HepG2 (cell line): ENCODE measurements around the gene TBC1D16. TPM values are rescaled to one million over a fixed set of nuclear protein-coding genes. Genes with fewer than 3 reads are reported as not detected.

Source experiments
- MTA1 ChIP-seq: sonication (generic); formaldehyde crosslinking; IDR thresholded peaks from 2 replicates; pipeline ENCODE4 v1.4.0; 2020; ENCODE audit warnings: missing genetic modification reagents, mild to moderate bottlenecking, borderline replicate concordance
- SPEN ChIP-seq: sonication (generic); formaldehyde crosslinking; IDR thresholded peaks from 2 replicates; pipeline ENCODE4 v1.5.1; 2020; ENCODE audit warnings: low read depth, mild to moderate bottlenecking, missing genetic modification reagents
- ZNF558 ChIP-seq: sonication (generic); formaldehyde crosslinking; IDR thresholded peaks from 2 replicates; pipeline ENCODE4 v1.9.0; 2022; ENCODE audit warnings: mild to moderate bottlenecking, missing genetic modification reagents, borderline replicate concordance
- ZNF567 ChIP-seq: sonication (generic); formaldehyde crosslinking; IDR thresholded peaks from 2 replicates; pipeline ENCODE4 v1.8.1; 2023; ENCODE audit warnings: mild to moderate bottlenecking, missing genetic modification reagents, borderline replicate concordance
- ZNF891 ChIP-seq: sonication (generic); formaldehyde crosslinking; IDR thresholded peaks from 2 replicates; pipeline ENCODE4 v1.5.0; 2020; ENCODE audit warnings: mild to moderate bottlenecking, missing genetic modification reagents
- polyA plus RNA-seq, 8 experiments: library from polyadenylated mRNA; depleted of rRNA in 3 of 8; stranded (reverse) in 7 of 8; unstranded in 1 of 8; fragments of >200 nt; fragmentation: Illumina TruSeq in 4 of 8; extraction: Trizol in 4 of 8; gene quantifications; 2 replicates each; pipeline versions ENCODE4 v1.2.1 to v1.2.3, GENCODE V29; 2011 to 2016; ENCODE audit warnings: low read depth in 4 of 8, missing spikeins in 1 of 8, mixed read lengths in 1 of 8; ENCODE audit not compliant: insufficient read depth in 1 of 8
- total RNA-seq, 5 experiments: library from RNA; depleted of rRNA; stranded (reverse); fragments of >200 nt; fragmentation: Illumina TruSeq; extraction: Trizol; gene quantifications; 2 replicates each; pipeline ENCODE4 v1.2.3, GENCODE V29; 2016; ENCODE audit warnings: low read depth in 1 of 5
- TF ChIP-seq, protein P1 (sequence below): sonication (generic); formaldehyde crosslinking; IDR thresholded peaks from 2 replicates; pipeline ENCODE4 v1.5.0; 2020; ENCODE audit warnings: missing genetic modification reagents
- TF ChIP-seq, protein P2 (sequence below): IDR thresholded peaks from 2 replicates; pipeline ENCODE4 v1.6.1; 2016; ENCODE audit warnings: missing biosample characterization, missing genetic modification reagents, low read depth
- TF ChIP-seq, protein P3 (sequence below): fragments of 450-650 bp; IDR thresholded peaks from 2 replicates; pipeline ENCODE4 v1.6.1; 2016
- TF ChIP-seq, protein P4 (sequence below): sonication (generic); formaldehyde crosslinking; IDR thresholded peaks from 2 replicates; pipeline ENCODE4 v1.4.0; 2020; ENCODE audit warnings: mild to moderate bottlenecking, missing genetic modification reagents
- TF ChIP-seq, protein P5 (sequence below): sonication (generic); formaldehyde crosslinking; IDR thresholded peaks from 2 replicates; pipeline ENCODE4 v1.4.0; 2020; ENCODE audit warnings: missing genetic modification reagents
- TF ChIP-seq, protein P6 (sequence below): sonication (generic); formaldehyde crosslinking; IDR thresholded peaks from 2 replicates; pipeline ENCODE4 v1.5.1; 2020; ENCODE audit warnings: mild to moderate bottlenecking, missing genetic modification reagents, moderate library complexity
- TF ChIP-seq, protein P7 (sequence below): sonication (generic); formaldehyde crosslinking; IDR thresholded peaks from 2 replicates; pipeline ENCODE4 v1.8.1; 2023; ENCODE audit warnings: mild to moderate bottlenecking, moderate library complexity, missing genetic modification reagents

TBC1D16 gene
- total and polyA plus RNA-seq, 2 of the 13 experiments (the other 11 are each of a cell fraction or from before 2014, with no cell fraction given): 14.9 to 24.9 TPM

DNA sequence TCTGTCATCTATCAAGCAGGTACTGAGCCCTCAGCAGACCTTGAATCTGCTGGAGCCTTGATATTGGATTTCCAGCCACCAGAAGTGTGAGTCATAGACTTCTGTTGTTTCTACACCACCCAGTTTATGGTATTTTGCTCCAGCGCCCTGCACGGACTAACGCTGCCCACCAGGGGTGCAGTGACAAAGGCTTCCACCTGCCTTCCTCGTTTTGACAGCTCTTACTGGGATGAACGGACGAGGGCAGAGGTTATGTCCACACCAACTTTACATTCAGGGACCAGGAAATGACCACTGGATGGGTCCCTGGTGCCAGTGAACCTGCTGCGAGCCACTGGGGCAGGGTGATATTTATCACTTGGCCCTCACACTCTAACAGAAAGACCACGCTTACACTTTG, 129.8 kb downstream of the TBC1D16 start (continued):
- TF ChIP-seq, protein P1, sequence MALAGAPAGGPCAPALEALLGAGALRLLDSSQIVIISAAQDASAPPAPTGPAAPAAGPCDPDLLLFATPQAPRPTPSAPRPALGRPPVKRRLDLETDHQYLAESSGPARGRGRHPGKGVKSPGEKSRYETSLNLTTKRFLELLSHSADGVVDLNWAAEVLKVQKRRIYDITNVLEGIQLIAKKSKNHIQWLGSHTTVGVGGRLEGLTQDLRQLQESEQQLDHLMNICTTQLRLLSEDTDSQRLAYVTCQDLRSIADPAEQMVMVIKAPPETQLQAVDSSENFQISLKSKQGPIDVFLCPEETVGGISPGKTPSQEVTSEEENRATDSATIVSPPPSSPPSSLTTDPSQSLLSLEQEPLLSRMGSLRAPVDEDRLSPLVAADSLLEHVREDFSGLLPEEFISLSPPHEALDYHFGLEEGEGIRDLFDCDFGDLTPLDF: no peak
- TF ChIP-seq, protein P2, sequence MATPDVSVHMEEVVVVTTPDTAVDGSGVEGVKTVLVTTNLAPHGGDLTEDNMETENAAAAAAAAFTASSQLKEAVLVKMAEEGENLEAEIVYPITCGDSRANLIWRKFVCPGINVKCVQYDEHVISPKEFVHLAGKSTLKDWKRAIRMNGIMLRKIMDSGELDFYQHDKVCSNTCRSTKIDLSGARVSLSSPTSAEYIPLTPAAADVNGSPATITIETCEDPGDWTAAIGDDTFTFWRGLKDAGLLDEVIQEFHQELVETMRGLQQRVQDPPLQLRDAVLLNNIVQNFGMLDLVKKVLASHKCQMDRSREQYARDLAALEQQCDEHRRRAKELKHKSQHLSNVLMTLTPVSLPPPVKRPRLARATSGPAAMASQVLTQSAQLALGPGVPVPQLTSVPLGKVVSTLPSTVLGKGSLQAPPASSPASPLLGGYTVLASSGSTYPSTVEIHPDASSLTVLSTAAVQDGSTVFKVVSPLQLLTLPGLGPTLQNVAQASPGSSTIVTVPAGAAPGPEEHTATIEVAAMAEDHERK (CRISPR knock-in tag): no peak
- TF ChIP-seq, protein P3, sequence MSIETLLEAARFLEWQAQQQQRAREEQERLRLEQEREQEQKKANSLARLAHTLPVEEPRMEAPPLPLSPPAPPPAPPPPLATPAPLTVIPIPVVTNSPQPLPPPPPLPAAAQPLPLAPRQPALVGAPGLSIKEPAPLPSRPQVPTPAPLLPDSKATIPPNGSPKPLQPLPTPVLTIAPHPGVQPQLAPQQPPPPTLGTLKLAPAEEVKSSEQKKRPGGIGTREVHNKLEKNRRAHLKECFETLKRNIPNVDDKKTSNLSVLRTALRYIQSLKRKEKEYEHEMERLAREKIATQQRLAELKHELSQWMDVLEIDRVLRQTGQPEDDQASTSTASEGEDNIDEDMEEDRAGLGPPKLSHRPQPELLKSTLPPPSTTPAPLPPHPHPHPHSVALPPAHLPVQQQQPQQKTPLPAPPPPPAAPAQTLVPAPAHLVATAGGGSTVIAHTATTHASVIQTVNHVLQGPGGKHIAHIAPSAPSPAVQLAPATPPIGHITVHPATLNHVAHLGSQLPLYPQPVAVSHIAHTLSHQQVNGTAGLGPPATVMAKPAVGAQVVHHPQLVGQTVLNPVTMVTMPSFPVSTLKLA: peak; percentile 35; the same call in 1 of the 2 replicates
- TF ChIP-seq ZNF891 (CRISPR knock-in tag) (peak; percentile 66; the same call in 1 of the 2 replicates), ZNF567 (CRISPR knock-in tag) (peak; percentile 85; the same call in 1 of the 2 replicates), ZNF558 (CRISPR knock-in tag) (no peak), SPEN (CRISPR knock-in tag) (peak; percentile 55; the same call in 1 of the 2 replicates), MTA1 (CRISPR knock-in tag) (no peak)
- TF ChIP-seq, protein P4, sequence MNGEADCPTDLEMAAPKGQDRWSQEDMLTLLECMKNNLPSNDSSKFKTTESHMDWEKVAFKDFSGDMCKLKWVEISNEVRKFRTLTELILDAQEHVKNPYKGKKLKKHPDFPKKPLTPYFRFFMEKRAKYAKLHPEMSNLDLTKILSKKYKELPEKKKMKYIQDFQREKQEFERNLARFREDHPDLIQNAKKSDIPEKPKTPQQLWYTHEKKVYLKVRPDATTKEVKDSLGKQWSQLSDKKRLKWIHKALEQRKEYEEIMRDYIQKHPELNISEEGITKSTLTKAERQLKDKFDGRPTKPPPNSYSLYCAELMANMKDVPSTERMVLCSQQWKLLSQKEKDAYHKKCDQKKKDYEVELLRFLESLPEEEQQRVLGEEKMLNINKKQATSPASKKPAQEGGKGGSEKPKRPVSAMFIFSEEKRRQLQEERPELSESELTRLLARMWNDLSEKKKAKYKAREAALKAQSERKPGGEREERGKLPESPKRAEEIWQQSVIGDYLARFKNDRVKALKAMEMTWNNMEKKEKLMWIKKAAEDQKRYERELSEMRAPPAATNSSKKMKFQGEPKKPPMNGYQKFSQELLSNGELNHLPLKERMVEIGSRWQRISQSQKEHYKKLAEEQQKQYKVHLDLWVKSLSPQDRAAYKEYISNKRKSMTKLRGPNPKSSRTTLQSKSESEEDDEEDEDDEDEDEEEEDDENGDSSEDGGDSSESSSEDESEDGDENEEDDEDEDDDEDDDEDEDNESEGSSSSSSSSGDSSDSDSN (CRISPR knock-in tag): peak; percentile 79
- TF ChIP-seq, protein P5, sequence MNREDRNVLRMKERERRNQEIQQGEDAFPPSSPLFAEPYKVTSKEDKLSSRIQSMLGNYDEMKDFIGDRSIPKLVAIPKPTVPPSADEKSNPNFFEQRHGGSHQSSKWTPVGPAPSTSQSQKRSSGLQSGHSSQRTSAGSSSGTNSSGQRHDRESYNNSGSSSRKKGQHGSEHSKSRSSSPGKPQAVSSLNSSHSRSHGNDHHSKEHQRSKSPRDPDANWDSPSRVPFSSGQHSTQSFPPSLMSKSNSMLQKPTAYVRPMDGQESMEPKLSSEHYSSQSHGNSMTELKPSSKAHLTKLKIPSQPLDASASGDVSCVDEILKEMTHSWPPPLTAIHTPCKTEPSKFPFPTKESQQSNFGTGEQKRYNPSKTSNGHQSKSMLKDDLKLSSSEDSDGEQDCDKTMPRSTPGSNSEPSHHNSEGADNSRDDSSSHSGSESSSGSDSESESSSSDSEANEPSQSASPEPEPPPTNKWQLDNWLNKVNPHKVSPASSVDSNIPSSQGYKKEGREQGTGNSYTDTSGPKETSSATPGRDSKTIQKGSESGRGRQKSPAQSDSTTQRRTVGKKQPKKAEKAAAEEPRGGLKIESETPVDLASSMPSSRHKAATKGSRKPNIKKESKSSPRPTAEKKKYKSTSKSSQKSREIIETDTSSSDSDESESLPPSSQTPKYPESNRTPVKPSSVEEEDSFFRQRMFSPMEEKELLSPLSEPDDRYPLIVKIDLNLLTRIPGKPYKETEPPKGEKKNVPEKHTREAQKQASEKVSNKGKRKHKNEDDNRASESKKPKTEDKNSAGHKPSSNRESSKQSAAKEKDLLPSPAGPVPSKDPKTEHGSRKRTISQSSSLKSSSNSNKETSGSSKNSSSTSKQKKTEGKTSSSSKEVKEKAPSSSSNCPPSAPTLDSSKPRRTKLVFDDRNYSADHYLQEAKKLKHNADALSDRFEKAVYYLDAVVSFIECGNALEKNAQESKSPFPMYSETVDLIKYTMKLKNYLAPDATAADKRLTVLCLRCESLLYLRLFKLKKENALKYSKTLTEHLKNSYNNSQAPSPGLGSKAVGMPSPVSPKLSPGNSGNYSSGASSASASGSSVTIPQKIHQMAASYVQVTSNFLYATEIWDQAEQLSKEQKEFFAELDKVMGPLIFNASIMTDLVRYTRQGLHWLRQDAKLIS: no peak
- TF ChIP-seq, protein P6, sequence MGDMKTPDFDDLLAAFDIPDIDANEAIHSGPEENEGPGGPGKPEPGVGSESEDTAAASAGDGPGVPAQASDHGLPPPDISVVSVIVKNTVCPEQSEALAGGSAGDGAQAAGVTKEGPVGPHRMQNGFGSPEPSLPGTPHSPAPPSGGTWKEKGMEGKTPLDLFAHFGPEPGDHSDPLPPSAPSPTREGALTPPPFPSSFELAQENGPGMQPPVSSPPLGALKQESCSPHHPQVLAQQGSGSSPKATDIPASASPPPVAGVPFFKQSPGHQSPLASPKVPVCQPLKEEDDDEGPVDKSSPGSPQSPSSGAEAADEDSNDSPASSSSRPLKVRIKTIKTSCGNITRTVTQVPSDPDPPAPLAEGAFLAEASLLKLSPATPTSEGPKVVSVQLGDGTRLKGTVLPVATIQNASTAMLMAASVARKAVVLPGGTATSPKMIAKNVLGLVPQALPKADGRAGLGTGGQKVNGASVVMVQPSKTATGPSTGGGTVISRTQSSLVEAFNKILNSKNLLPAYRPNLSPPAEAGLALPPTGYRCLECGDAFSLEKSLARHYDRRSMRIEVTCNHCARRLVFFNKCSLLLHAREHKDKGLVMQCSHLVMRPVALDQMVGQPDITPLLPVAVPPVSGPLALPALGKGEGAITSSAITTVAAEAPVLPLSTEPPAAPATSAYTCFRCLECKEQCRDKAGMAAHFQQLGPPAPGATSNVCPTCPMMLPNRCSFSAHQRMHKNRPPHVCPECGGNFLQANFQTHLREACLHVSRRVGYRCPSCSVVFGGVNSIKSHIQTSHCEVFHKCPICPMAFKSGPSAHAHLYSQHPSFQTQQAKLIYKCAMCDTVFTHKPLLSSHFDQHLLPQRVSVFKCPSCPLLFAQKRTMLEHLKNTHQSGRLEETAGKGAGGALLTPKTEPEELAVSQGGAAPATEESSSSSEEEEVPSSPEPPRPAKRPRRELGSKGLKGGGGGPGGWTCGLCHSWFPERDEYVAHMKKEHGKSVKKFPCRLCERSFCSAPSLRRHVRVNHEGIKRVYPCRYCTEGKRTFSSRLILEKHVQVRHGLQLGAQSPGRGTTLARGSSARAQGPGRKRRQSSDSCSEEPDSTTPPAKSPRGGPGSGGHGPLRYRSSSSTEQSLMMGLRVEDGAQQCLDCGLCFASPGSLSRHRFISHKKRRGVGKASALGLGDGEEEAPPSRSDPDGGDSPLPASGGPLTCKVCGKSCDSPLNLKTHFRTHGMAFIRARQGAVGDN (CRISPR knock-in tag): peak; percentile 76
- TF ChIP-seq, protein P7, sequence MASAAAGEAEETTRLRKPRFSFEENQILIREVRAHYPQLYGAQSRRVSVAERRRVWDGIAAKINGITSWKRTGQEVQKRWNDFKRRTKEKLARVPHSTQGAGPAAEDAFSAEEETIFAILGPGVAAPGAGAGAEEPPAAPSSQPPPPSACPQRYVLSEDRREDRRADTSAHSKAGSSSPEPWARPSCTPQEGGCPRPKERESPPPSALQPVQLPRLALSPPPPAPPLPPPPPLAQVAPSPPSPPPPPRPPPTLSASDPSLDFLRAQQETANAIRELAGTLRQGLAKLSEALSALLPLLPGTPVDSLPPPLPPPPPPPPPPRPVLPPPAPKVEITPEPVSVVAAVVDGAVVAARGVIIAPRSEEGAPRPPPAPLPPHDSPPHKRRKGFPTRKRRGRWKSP: peak; percentile 86
